Immature natural killer cell (primary cell): ENCODE measurements around the gene HM13. TPM values are rescaled to one million over a fixed set of nuclear protein-coding genes. Genes with fewer than 3 reads are reported as not detected.
A peak's percentile ranks its signal among the peaks of the same experiment; 100 is the strongest.
"Not testable (repeated sequence)": the region's sequence is repeated elsewhere in the genome, so short reads cannot be mapped to it uniquely, and the experiment has no call there.

ENCODE experiments used
- DNase-seq, 3 donors: peaks; one replicate each; pipeline ENCODE4 v3.0.0; 2022; ENCODE audit warnings: mixed read lengths in 1 of 3
- H3K27ac Mint-ChIP-seq, 6 donors: one replicate each; pipeline ENCODE4 v1.8.0; 2020; ENCODE audit warnings: mixed read lengths in 6 of 6, mild to moderate bottlenecking in 5 of 6, inconsistent platforms in 4 of 6, moderate library complexity in 3 of 6
- H3K27me3 Mint-ChIP-seq, 3 donors: one replicate each; pipeline ENCODE4 v1.8.0; 2020 to 2021; ENCODE audit warnings: low read depth in 3 of 3, mild to moderate bottlenecking in 3 of 3, mixed read lengths in 3 of 3, moderate library complexity in 3 of 3, inconsistent platforms in 1 of 3
- H3K36me3 Mint-ChIP-seq, 3 donors: one replicate each; pipeline ENCODE4 v1.8.0; 2020; ENCODE audit warnings: mixed read lengths in 3 of 3, inconsistent platforms in 2 of 3, mild to moderate bottlenecking in 2 of 3
- H3K4me1 Mint-ChIP-seq, 2 donors: one replicate each; pipeline ENCODE4 v1.8.0; 2020; ENCODE audit warnings: inconsistent platforms in 2 of 2, mild to moderate bottlenecking in 2 of 2, mixed read lengths in 2 of 2, moderate library complexity in 1 of 2
- H3K4me3 Mint-ChIP-seq, 5 donors: one replicate each; pipeline ENCODE4 v1.8.0; 2020; ENCODE audit warnings: mild to moderate bottlenecking in 5 of 5, mixed read lengths in 5 of 5, inconsistent platforms in 3 of 5, moderate library complexity in 3 of 5
- H3K9me3 Mint-ChIP-seq, 6 donors: one replicate each; pipeline ENCODE4 v1.8.0; 2020; ENCODE audit warnings: mild to moderate bottlenecking in 6 of 6, mixed read lengths in 6 of 6, inconsistent platforms in 4 of 6, moderate library complexity in 3 of 6
- polyA plus RNA-seq, 3 donors: library from polyadenylated mRNA; unstranded; fragments of 300-500 nt; fragmentation: Illumina TruSeq; gene quantifications; one replicate each; pipeline ENCODE4 v1.2.3, GENCODE V29; 2021

Gene HM13
- polyA plus RNA-seq, 3 donors from 2014 or later: 112 to 167 (median 152) TPM

DNA sequence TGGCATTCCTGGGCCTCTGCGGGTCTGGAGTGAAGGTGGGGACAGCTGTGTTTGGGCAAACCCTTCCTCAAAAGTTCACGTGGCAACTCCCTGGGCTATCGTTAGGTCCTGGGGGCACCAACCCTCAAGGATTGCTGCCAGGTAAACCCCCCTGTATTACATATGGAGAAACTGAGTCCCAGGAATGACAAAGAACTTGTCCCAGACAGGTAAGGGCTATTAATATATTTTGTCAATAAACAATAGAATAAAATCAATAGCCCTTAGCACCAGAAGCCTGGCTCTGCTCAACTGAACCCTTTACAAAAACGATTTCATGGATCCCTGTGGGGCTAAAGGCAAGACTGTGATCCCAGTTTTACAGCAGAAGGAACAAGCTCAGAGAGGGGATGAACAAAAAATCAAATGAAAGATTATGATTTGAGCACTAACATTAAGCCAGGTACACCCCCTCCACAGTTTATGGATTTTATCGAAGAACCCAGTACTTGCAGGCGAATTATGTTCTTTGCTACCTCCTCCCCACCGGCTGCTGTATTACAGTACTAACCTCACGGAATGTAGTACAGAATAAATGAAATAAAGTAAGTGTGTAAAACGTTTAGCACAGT is 93.5 kb downstream of the HM13 start:
- Mint-ChIP-seq H3K27ac (no peak overlapping the region), H3K36me3 (no peaks in the 10 kb centered on the region), H3K4me1 (peaks cover 27 to 33% of the 10 kb centered on the region in 2 donors), H3K27me3 (peaks cover 20 to 32% (median 26%) of the 10 kb centered on the region in 3 donors), H3K4me3 (peak overlapping the region in 1 of 5 donors; percentile 29), H3K9me3 (no peaks in the 10 kb centered on the region)
- no peak for DNase-seq

DNA sequence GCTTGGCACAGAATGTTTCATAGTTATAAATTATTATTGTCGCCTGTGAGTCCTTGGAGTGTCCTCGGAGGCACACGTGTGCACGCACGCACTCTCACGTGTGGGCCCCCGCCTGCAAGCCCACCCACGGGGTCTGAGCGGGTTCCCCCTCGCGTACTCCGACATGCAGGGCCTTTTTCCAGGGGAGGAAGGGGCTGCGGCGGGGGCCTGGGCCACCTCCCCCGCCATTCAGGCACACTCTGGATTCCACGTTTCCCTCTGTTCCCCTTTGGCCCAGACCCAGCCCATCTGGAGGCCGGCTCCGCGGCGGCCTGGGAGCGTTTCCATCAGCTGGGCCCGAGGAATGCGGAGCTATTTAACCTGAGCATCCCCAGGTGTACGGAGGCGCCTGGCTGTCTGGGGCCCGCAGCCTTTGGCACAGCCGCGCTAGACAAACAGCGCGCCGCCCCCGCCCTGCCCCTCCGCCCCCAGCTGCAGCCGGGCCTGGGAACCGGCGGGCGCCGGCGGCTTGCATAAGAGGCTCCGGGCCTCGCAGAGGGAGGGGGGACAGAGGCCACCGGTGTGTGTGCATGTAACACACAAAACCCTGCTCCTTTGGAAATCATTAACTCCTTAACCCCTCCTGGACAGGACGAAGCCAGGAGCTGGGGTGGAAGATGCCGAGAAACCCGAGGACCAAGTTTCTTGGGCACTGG is 94.2 kb downstream of the HM13 start:
- Mint-ChIP-seq H3K4me1 (peaks cover 27 to 29% of the 10 kb centered on the region in 2 donors), H3K9me3 (no peaks in the 10 kb centered on the region), H3K4me3 (no peak overlapping the region), H3K27ac (no peak overlapping the region), H3K36me3 (no peaks in the 10 kb centered on the region), H3K27me3 (peaks cover 20 to 31% (median 24%) of the 10 kb centered on the region in 3 donors)
- DNase-seq: no peak

DNA sequence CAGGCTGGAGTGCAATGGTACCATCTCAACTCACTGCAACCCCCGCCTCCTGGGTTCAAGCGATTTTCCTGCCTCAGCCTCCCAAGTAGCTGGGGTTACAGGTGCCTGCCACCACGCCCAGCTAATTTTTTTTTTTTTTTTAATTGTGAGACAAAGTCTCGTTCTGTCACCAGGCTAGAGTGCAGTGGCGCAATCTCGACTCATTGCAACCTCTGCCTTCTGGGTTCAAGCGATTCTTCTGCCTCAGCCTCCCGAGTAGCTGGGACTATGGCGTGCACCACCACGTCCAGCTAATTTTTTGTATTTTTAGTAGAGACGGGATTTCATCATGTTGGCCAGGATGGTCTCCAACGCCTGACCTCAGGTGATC is 98.0 kb downstream of the HM13 start:
- not testable (repeated sequence) for H3K36me3 Mint-ChIP-seq, H3K9me3 Mint-ChIP-seq, DNase-seq, H3K27ac Mint-ChIP-seq, H3K4me3 Mint-ChIP-seq, H3K4me1 Mint-ChIP-seq
- H3K27me3 Mint-ChIP-seq: peaks cover 6 to 11% (median 11%) of the 10 kb centered on the region in 3 donors

- H3K27ac Mint-ChIP-seq: no peak overlapping the region
- no peaks in the 10 kb centered on the region for H3K36me3 Mint-ChIP-seq
These were observed 101.2 kb downstream of the HM13 start for GRCh38 chr20:31615416-31615815.

GRCh38 chr20:31617432-31618104 is 103.3 kb downstream of the HM13 start:
- H3K36me3 Mint-ChIP-seq: no peaks in the 10 kb centered on the region
- DNase-seq: no peak
- H3K4me3 Mint-ChIP-seq: no peak overlapping the region
- peaks cover 4 to 10% (median 7%) of the 10 kb centered on the region in 3 donors for H3K27me3 Mint-ChIP-seq
- H3K9me3 Mint-ChIP-seq: no peaks in the 10 kb centered on the region
- H3K4me1 Mint-ChIP-seq: peaks cover 0 to 1% of the 10 kb centered on the region in 2 donors
- no peak overlapping the region for H3K27ac Mint-ChIP-seq

More at GRCh38 chr20:31615416-31615815, 101.2 kb downstream of the HM13 start:
- DNase-seq: no peak
- Mint-ChIP-seq H3K9me3 (no peaks in the 10 kb centered on the region), H3K4me1 (peaks cover 0 to 1% of the 10 kb centered on the region in 2 donors), H3K4me3 (no peak overlapping the region), H3K27me3 (peaks cover 6 to 10% (median 6%) of the 10 kb centered on the region in 3 donors)

Other genes with a start within 250 kb of the HM13 start
- gene DEFB116, start 205.9 kb upstream of the HM13 start, polyA plus RNA-seq: not detected
- not detected for gene DEFB118, start 145.8 kb upstream of the HM13 start, polyA plus RNA-seq
- not detected for gene DEFB119, start 123.9 kb upstream of the HM13 start, polyA plus RNA-seq
- not detected for gene DEFB121, start 108.2 kb upstream of the HM13 start, polyA plus RNA-seq
- gene DEFB123, start 73.8 kb upstream of the HM13 start, polyA plus RNA-seq: not detected
- not detected for gene DEFB124, start 39.3 kb upstream of the HM13 start, polyA plus RNA-seq
- not detected for gene REM1, start 39.2 kb upstream of the HM13 start, polyA plus RNA-seq
- gene ID1, start 90.8 kb downstream of the HM13 start, polyA plus RNA-seq: 1 to 10 TPM; 1.4 to 4.2 (median 1.9) TPM
- not detected for gene COX4I2, start 123.5 kb downstream of the HM13 start, polyA plus RNA-seq
- gene BCL2L1, start 208.4 kb downstream of the HM13 start, polyA plus RNA-seq: 10 to 100 TPM; 30.9 to 60.4 (median 39.3) TPM
- 1 to 10 TPM; 1.2 to 3.0 (median 1.8) TPM for gene TPX2, start 224.8 kb downstream of the HM13 start, polyA plus RNA-seq